GM13977 (cell line): ENCODE results near the gene IKZF3.

Experiments used
- DNase-seq: peaks from one replicate; pipeline ENCODE4 v3.0.0; 2012; ENCODE audit warnings: low spot score
- in situ Hi-C: fragments of 300-500 bp; cut with MboI; formaldehyde crosslinking; loops from one replicate; pipeline ENCODE4 v1.12.0; 2022; ENCODE audit warnings: low sequenced_read_pairs, low pct_unique_long_range_greater_than_20kb, mixed read lengths, inconsistent platforms; ENCODE audit not compliant: unreplicated experiment
- TF ChIP-seq, protein P1 (sequence below): IDR thresholded peaks from 2 replicates; pipeline ENCODE4 v1.5.1; 2012; ENCODE audit warnings: mild to moderate bottlenecking, control low read depth; ENCODE audit not compliant: insufficient read depth; ENCODE audit errors: extremely low read depth, missing control alignments

IKZF3 gene

DNA sequence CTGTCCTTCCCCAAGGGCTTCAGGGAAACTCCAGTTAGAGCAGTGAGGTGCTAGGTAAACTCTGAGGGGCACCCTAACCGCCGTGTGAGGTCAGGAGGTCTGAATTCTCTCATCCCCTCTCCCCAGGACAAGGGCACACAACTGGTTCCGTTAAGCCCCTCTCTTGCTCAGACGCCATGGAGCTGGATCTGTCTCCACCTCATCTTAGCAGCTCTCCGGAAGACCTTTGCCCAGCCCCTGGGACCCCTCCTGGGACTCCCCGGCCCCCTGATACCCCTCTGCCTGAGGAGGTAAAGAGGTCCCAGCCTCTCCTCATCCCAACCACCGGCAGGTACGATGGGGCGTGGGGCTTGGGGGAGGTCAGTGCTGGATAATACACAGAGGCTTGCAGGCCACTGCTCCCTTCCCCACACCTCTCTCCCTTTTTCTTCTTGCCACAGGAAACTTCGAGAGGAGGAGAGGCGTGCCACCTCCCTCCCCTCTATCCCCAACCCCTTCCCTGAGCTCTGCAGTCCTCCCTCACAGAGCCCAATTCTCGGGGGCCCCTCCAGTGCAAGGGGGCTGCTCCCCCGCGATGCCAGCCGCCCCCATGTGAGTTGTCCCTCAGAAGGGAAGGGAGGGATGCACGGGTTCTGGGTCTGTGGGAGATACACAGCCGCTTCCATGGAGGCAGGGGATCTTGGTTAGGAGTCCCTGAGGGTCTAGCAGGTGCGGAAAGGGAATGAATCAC lies 121.8 kb downstream of the IKZF3 start:
- in situ Hi-C loops, result no loop called here
- DNase-seq, result no peak
- TF ChIP-seq, protein P1, sequence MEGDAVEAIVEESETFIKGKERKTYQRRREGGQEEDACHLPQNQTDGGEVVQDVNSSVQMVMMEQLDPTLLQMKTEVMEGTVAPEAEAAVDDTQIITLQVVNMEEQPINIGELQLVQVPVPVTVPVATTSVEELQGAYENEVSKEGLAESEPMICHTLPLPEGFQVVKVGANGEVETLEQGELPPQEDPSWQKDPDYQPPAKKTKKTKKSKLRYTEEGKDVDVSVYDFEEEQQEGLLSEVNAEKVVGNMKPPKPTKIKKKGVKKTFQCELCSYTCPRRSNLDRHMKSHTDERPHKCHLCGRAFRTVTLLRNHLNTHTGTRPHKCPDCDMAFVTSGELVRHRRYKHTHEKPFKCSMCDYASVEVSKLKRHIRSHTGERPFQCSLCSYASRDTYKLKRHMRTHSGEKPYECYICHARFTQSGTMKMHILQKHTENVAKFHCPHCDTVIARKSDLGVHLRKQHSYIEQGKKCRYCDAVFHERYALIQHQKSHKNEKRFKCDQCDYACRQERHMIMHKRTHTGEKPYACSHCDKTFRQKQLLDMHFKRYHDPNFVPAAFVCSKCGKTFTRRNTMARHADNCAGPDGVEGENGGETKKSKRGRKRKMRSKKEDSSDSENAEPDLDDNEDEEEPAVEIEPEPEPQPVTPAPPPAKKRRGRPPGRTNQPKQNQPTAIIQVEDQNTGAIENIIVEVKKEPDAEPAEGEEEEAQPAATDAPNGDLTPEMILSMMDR, result no peak

DNA sequence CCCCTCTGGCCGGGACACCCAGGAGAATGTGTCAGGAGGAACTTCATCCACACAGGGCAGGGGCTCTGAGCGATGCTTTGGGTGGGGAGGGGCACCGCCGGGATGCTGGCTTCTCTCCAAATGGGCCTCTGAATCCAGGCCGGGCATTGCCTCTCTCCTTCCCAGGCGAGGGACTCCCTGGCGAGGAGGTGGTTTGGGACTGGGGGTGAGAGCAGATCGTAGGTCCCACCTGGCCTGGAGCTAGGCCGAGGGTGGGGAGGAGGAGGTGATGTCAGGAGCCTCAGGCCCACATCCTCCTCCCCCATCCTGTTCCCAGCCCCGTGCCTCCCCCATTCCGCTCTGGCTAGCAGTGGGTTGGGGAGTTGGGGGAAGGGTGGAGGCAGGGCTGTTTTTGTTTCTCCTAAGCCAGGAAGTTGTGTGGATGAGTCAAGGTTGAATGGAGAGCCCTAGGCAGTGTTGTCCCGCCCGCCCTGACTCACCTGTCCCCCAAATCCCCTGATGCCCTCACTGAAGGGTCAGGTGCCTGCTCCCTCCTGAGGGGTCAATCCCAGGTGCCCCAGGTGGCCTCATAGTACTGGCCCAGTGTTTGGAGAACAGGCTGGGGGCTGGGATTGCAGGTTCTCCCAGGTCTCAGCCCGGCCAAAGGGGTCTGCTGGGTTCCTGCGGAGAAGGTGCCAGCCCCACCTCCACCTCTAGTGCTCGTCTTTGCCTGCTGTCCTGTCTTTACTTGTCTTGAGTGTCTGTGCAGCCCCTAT lies 123.6 kb downstream of the IKZF3 start:
- no peak for DNase-seq
- TF ChIP-seq, protein P1, result no peak
- in situ Hi-C loops, result no loop called here

DNA sequence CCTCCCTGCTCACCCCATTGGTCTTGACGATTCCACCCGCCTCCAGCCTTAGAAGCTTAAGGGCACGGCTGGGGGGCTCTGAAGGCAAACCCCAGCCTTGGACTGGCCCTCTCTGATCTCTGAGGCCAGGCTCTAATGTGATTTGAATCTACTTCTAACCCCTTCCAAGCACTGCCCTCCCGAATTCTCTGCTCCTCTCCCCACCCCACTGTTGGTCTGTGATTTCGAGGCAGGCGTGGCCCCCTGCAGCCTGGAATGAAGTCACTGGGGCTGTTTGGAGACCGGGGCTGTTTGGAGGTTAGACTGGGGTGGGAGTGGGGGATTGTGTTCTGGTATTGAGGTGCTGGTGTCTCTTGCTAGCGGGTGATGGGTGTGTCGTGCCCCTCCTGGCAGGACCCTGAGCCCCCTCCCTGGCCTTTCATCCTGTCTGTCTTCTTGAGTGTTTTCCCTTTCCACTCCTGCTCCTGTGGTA lies 124.2 kb downstream of the IKZF3 start:
- no peak for DNase-seq
- in situ Hi-C loops, result no loop called here
- TF ChIP-seq, protein P1, result no peak

DNA sequence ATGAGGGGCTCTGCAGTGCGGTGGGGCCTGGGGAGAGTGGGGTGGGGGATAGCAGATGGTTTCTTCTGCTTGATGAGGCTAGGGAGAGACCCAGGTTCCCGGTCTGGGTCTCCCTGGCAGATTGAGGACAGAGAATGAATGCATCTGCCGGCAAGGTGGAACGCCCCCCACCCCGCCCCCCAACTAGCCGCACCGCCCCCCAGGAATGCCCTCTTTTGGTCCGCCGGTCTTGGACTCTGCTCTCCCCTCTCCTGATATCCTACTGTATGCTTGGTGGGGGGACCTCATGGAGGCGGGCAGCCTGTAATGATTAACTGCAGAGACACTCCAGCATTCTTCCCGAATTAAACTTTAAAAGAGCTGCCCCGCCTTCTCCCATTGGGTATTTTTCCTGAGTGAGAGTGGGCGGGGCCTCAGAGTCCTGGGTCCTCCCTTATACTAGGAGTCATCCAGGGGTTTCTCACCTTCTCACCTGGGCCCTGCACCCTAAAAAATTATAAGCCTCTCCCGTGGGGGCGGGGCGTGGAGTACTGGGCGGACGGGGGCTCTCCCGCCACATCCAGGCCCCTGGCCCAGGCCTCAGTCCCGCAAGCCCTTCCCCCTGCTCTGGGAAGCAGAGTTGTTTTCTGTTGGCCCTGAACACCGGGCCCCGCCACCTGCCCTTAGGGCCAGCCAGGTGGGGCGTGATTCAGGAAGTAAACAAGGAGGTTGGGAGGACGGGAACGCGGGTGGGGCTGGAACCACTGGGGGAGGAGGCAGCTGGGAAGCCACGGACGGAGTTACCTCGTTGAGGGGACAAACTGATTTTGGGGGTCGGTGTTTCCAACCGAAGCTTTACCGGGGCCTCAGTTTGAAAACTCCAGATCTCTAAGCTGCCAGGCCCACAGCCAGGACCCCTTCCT lies 124.9 kb downstream of the IKZF3 start:
- DNase-seq, result no peak
- in situ Hi-C loops, result no loop called here
- TF ChIP-seq, protein P1, result no peak

DNA sequence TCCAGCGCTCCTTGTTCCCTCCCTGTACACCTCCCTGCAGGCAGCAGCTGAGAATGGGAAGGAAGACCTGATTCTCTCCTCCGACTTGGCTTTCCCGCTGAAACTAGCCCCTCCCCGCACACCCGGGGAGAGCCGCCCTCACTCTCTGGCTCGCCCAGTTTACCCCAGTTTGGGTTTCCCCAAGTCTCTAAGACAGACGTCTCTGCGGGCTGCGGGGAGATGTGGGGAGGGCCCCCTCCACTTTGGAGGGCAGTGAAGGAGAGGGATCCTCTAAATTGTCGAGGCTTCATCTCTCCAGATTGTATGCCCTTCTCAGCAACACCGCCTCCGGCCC lies 125.6 kb downstream of the IKZF3 start:
- TF ChIP-seq, protein P1, result no peak
- DNase-seq, result peak; percentile 80
- in situ Hi-C loops, result no loop called here
